ENCODE results near the gene RTN4RL1.

RTN4RL1 gene

GRCh38 chr17:2002767-2003329, 22.3 kb downstream of the RTN4RL1 start:
- Histone ChIP-seq H3K27ac (no peak overlapping the region), H3K27me3 (no peaks in the 10 kb centered on the region), H3K4me3 (no peak overlapping the region), H3K36me3 (no peaks in the 10 kb centered on the region), H3K4me1 (peaks cover 0 to 28% (median 24%) of the 10 kb centered on the region in 4 donors), H3K9me3 (no peaks in the 10 kb centered on the region)
- no peak for DNase-seq
- TF ChIP-seq CTCF (IDR thresholded peaks at IDR 0.05), result no peak
- intact Hi-C loops (cut with DNase I; ENCODE audit: low total_unique reads), result no loop called here

GRCh38 chr17:1999557-2000251, 25.4 kb downstream of the RTN4RL1 start:
- Histone ChIP-seq H3K4me3 (no peak overlapping the region), H3K27ac (peak overlapping the region; percentile 65 to 70), H3K27me3 (no peaks in the 10 kb centered on the region), H3K4me1 (peaks cover 0 to 39% (median 32%) of the 10 kb centered on the region in 4 donors), H3K36me3 (no peaks in the 10 kb centered on the region), H3K9me3 (no peaks in the 10 kb centered on the region)
- DNase-seq, result peak; percentile 36 to 78
- TF ChIP-seq CTCF (IDR thresholded peaks at IDR 0.05), result no peak
- intact Hi-C loops (cut with DNase I; ENCODE audit: low total_unique reads), result no loop called here

GRCh38 chr17:1997927-1998742, 27.0 kb downstream of the RTN4RL1 start:
- H3K27me3 ChIP-seq, result peaks cover 0 to 4% of the 10 kb centered on the region in 2 donors

DNA sequence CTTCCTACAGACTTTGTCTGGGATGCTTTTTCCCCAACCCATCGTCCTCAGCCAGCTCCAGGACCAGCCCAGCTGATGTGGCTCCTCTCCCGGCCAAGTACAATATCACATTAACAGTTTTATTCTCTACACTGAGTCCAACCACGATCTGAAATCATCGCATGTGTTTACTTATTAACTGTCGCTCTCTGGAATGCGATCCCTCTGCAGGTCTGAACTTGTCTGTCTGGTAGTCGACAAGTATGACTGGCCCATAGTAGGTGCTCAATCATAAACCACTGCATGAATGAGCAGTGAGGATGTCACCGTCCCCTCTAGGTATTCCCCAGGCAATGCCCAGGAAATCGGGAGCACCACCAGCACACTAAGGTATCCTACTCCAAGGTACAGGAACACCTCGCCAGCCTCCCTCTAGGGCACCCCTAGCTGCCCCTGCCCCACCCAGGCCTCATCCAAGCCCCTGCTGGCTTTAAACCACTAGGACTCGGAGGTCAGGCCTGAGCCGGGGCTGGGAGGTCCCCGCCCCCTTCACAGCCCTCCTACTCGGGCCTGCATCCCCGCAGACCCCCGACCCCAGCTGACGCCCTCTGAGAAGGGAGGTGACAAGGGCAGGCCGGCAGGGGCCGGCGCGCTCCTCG, 27.7 kb downstream of the RTN4RL1 start:
- H3K9me3 ChIP-seq, result no peaks in the 10 kb centered on the region
- H3K27ac ChIP-seq, result peak overlapping the region in 1 of 2 donors; percentile 54
- peaks cover 0 to 39% (median 32%) of the 10 kb centered on the region in 4 donors for H3K4me1 ChIP-seq
- no peak for DNase-seq
- H3K36me3 ChIP-seq, result no peaks in the 10 kb centered on the region
- peaks cover 0 to 4% of the 10 kb centered on the region in 2 donors for H3K27me3 ChIP-seq
- peak overlapping the region; percentile 48 to 57 for H3K4me3 ChIP-seq
- no peak for TF ChIP-seq CTCF (IDR thresholded peaks at IDR 0.05)
- intact Hi-C loops (cut with DNase I; ENCODE audit: low total_unique reads), result no loop called here

More at GRCh38 chr17:1997927-1998742, 27.0 kb downstream of the RTN4RL1 start:
- TF ChIP-seq CTCF (IDR thresholded peaks at IDR 0.05), result no peak
- no peak for DNase-seq
- H3K9me3 ChIP-seq, result no peaks in the 10 kb centered on the region
- H3K4me1 ChIP-seq, result peaks cover 0 to 39% (median 32%) of the 10 kb centered on the region in 4 donors
- H3K27ac ChIP-seq, result peak overlapping the region; percentile 27 to 54
- intact Hi-C loops (cut with DNase I; ENCODE audit: low total_unique reads), result no loop called here
- no peaks in the 10 kb centered on the region for H3K36me3 ChIP-seq
- H3K4me3 ChIP-seq, result peak overlapping the region; percentile 48 to 57

- Histone ChIP-seq H3K4me1 (peaks cover 0 to 39% (median 32%) of the 10 kb centered on the region in 4 donors), H3K27me3 (peaks cover 0 to 4% of the 10 kb centered on the region in 2 donors), H3K36me3 (no peaks in the 10 kb centered on the region), H3K4me3 (no peak overlapping the region), H3K27ac (no peak overlapping the region), H3K9me3 (no peaks in the 10 kb centered on the region)
- TF ChIP-seq CTCF (IDR thresholded peaks at IDR 0.05), result no peak
- intact Hi-C loops (cut with DNase I; ENCODE audit: low total_unique reads), result no loop called here
- no peak for DNase-seq
Observed at GRCh38 chr17:1996800-1997288, 28.3 kb downstream of the RTN4RL1 start.
